GM23248 (cell line): ENCODE results near the gene MYRFL. TPM values are rescaled to one million over a fixed set of nuclear protein-coding genes. Genes with fewer than 3 reads are reported as not detected.

ENCODE experiments used
- DNase-seq: peaks from one replicate; pipeline ENCODE4 v3.0.0-alpha.2; 2015
- H2AFZ ChIP-seq: fragments of 200-600 bp; sonication (generic); 2 replicates; pipeline ENCODE4 v1.6.1; 2016; ENCODE audit warnings: antibody characterized with exemption
- H3F3A ChIP-seq: fragments of 200-600 bp; sonication (generic); 2 replicates; pipeline ENCODE4 v1.6.1; 2016; ENCODE audit warnings: mild to moderate bottlenecking, antibody characterized with exemption, mixed run types; ENCODE audit not compliant: insufficient read depth
- H3K27ac ChIP-seq: fragments of 200-600 bp; sonication (generic); 2 replicates; pipeline ENCODE4 v1.5.1; 2016; ENCODE audit warnings: mild to moderate bottlenecking
- H3K27me3 ChIP-seq: fragments of 200-600 bp; sonication (generic); replicated peaks from 2 replicates; pipeline ENCODE4 v1.6.1; 2016; ENCODE audit warnings: mild to moderate bottlenecking; ENCODE audit not compliant: insufficient read depth
- H3K36me3 ChIP-seq: fragments of 200-600 bp; sonication (generic); 2 replicates; pipeline ENCODE4 v1.6.1; 2016; ENCODE audit warnings: low read depth, mild to moderate bottlenecking
- H3K4me1 ChIP-seq: fragments of 200-600 bp; sonication (generic); 2 replicates; pipeline ENCODE4 v1.6.1; 2016; ENCODE audit warnings: mild to moderate bottlenecking; ENCODE audit not compliant: insufficient read depth
- H3K4me2 ChIP-seq: fragments of 200-600 bp; sonication (generic); one replicate; pipeline ENCODE4 v1.6.1; 2016; ENCODE audit warnings: mild to moderate bottlenecking; ENCODE audit not compliant: unreplicated experiment
- H3K4me3 ChIP-seq: fragments of 200-600 bp; sonication (generic); 2 replicates; pipeline ENCODE4 v1.5.1; 2016; ENCODE audit warnings: mild to moderate bottlenecking
- H3K79me2 ChIP-seq: fragments of 200-600 bp; sonication (generic); 2 replicates; pipeline ENCODE4 v1.6.1; 2016; ENCODE audit warnings: mild to moderate bottlenecking; ENCODE audit not compliant: insufficient read depth
- H3K9ac ChIP-seq: fragments of 200-600 bp; sonication (generic); 2 replicates; pipeline ENCODE4 v1.6.1; 2016; ENCODE audit warnings: mild to moderate bottlenecking
- H3K9me2 ChIP-seq: fragments of 200-600 bp; sonication (generic); 2 replicates; pipeline ENCODE4 v1.6.1; 2016; ENCODE audit warnings: mixed run types, mild to moderate bottlenecking, moderate library complexity; ENCODE audit not compliant: insufficient read depth
- H3K9me3 ChIP-seq: fragments of 200-600 bp; sonication (generic); one replicate; pipeline ENCODE4 v1.6.1; 2017; ENCODE audit warnings: low read depth
- H4K20me1 ChIP-seq: fragments of 200-600 bp; sonication (generic); 2 replicates; pipeline ENCODE4 v1.6.0; 2016; ENCODE audit not compliant: insufficient read depth
- EZH2 ChIP-seq: fragments of 200-600 bp; sonication (generic); IDR thresholded peaks from 2 replicates; pipeline ENCODE4 v1.6.1; 2018; ENCODE audit warnings: antibody characterized with exemption, mild to moderate bottlenecking; ENCODE audit not compliant: insufficient read depth, poor library complexity, severe bottlenecking
- EZH2phosphoT487 ChIP-seq: fragments of 200-600 bp; sonication (generic); IDR thresholded peaks from 2 replicates; pipeline ENCODE4 v1.6.1; 2018; ENCODE audit warnings: antibody characterized with exemption, moderate library complexity, mild to moderate bottlenecking, low read depth; ENCODE audit not compliant: insufficient read depth
- WGBS, 2 experiments: methylation state at CpG; one replicate each; pipeline ENCODE4 v1.1.6; 2015 to 2017; ENCODE audit warnings: low lambda C conversion rate in 2 of 2, low coverage in 1 of 2; ENCODE audit errors: missing lambda C conversion rate in 2 of 2; 5-methylcytosine and 5-hydroxymethylcytosine counted together
- in situ Hi-C: fragments of 300-500 bp; cut with MboI; formaldehyde crosslinking; loops from 2 replicates; pipeline ENCODE4 v1.15.0; 2020
- polyA plus RNA-seq: library from polyadenylated mRNA; unstranded; fragments of >200 nt; fragmentation: Nextera tagmentation; extraction: Ambion mirVana; gene quantifications from 2 replicates; pipeline ENCODE4 v1.2.1, GENCODE V29; 2016
- total RNA-seq: library from RNA; depleted of rRNA; stranded (reverse); fragments of >200 nt; shearing (Covaris generic); gene quantifications from 2 replicates; pipeline ENCODE4 v1.2.3, GENCODE V29; 2014

MYRFL gene
- total and polyA plus RNA-seq, 2 experiments from 2014 or later, result not detected

DNA sequence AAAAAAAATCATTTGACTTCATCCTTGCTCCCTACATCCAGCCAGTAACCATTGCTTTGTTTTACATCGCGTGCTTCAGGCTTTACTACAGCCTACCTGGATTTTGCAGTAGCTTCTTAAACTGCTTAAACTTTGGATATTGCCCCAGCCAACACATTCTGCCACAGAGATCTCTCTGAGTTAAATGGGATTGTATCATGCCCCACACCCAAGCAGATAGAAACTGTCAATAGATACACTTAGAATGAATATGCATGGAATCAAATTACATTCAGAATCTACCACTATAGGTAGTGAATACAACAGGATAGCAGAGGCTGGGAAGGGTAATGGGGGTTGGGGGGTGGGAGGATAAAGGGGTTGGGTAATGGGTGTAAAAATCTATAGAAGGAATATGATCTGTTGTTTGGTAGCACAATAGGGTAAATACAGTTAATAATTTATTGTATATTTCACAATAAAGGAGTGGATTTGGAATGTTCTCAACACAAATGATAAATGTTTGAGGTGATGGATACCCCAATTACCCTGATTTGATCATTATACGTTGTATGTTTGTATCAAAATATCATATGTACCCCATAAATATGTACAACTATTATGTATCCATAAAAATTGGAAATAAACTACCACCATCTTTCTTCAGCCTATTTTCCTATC lies 2.7 kb upstream of the MYRFL start:
- WGBS, 2 experiments, result 77 to 84% methylated on average over 3 of the region's 3 CpGs
- in situ Hi-C loops, result no loop called here
- DNase-seq, result no peak
- no peaks in the 10 kb centered on the region for H3K36me3 ChIP-seq
- no peaks in the 10 kb centered on the region for H3K9me3 ChIP-seq
- TF ChIP-seq EZH2phosphoT487, result no peak
- no peak overlapping the region for H3K4me2 ChIP-seq
- no peak overlapping the region for H2AFZ ChIP-seq
- no peaks in the 10 kb centered on the region for H3K9me2 ChIP-seq
- H4K20me1 ChIP-seq, result no peaks in the 10 kb centered on the region
- no peak overlapping the region for H3K27ac ChIP-seq
- H3K79me2 ChIP-seq, result no peaks in the 10 kb centered on the region
- H3F3A ChIP-seq, result no peaks in the 10 kb centered on the region
- no peaks in the 10 kb centered on the region for H3K27me3 ChIP-seq
- no peak overlapping the region for H3K4me3 ChIP-seq
- no peak overlapping the region for H3K9ac ChIP-seq
- H3K4me1 ChIP-seq, result no peaks in the 10 kb centered on the region; the same call in 1 of the 2 replicates

GRCh38 chr12:69824028-69824427 lies 999 bp upstream of the MYRFL start:
- H3K27me3 ChIP-seq, result 0 out of 2 replicates have a peak, but pooled peaks cover 4% of the 10 kb centered on the region
- no peak overlapping the region for H3K9ac ChIP-seq
- TF ChIP-seq EZH2 (no peak), EZH2phosphoT487 (no peak)
- no peaks in the 10 kb centered on the region for H4K20me1 ChIP-seq
- no peak for DNase-seq
- no peaks in the 10 kb centered on the region for H3K9me3 ChIP-seq
- in situ Hi-C loops, result no loop called here
- no peaks in the 10 kb centered on the region for H3F3A ChIP-seq
- H3K36me3 ChIP-seq, result no peaks in the 10 kb centered on the region
- no peak overlapping the region for H3K4me2 ChIP-seq
- no peak overlapping the region for H2AFZ ChIP-seq
- no peaks in the 10 kb centered on the region for H3K9me2 ChIP-seq
- no peaks in the 10 kb centered on the region; the same call in 1 of the 2 replicates for H3K4me1 ChIP-seq
- H3K4me3 ChIP-seq, result no peak overlapping the region
- H3K27ac ChIP-seq, result no peak overlapping the region
- H3K79me2 ChIP-seq, result no peaks in the 10 kb centered on the region

- WGBS, 2 experiments, result 8 to 12% methylated on average over 5 of the region's 5 CpGs
- H3K4me3 ChIP-seq, result no peak overlapping the region
- in situ Hi-C loops, result no loop called here
- no peak overlapping the region for H3K9ac ChIP-seq
- H3K36me3 ChIP-seq, result no peaks in the 10 kb centered on the region
- H3K9me2 ChIP-seq, result no peaks in the 10 kb centered on the region
- H3K4me2 ChIP-seq, result no peak overlapping the region
- DNase-seq, result no peak
- H3K27ac ChIP-seq, result no peak overlapping the region
- no peaks in the 10 kb centered on the region for H3F3A ChIP-seq
- no peaks in the 10 kb centered on the region for H3K4me1 ChIP-seq
- H3K9me3 ChIP-seq, result no peaks in the 10 kb centered on the region
- no peaks in the 10 kb centered on the region for H3K79me2 ChIP-seq
- no peaks in the 10 kb centered on the region for H4K20me1 ChIP-seq
- TF ChIP-seq EZH2phosphoT487, result no peak
- no peak for TF ChIP-seq EZH2
- H3K27me3 ChIP-seq, result peaks cover 15% of the 10 kb centered on the region
- no peak overlapping the region for H2AFZ ChIP-seq
Observed at GRCh38 chr12:69828897-69829296, 3.9 kb downstream of the MYRFL start.

DNA sequence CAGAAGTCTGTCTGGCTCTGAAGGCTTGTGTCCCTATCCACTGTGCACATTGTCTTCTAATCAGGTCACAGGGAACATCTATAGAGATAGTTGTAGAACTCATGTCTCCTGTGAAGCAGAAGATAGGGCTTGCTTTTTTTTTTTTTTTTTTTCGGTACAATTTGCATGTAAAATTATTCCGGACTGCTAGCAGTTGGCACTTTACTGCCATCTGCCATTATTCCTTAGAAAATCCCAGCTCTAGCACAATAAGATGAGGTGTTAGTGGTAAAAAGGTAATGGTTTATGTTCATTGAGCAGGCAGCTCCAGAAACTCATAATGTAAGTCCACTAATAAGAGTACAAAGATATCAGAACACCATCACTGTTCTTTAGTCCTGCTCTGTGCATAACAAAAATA lies 8.7 kb downstream of the MYRFL start:
- Histone ChIP-seq H3K9ac (no peak overlapping the region), H3K36me3 (no peaks in the 10 kb centered on the region), H3F3A (no peaks in the 10 kb centered on the region), H3K4me2 (no peak overlapping the region), H3K27ac (no peak overlapping the region), H3K79me2 (no peaks in the 10 kb centered on the region), H3K4me1 (no peaks in the 10 kb centered on the region), H2AFZ (no peak overlapping the region), H3K27me3 (peaks cover 21% of the 10 kb centered on the region), H3K4me3 (no peak overlapping the region), H4K20me1 (no peaks in the 10 kb centered on the region), H3K9me3 (no peaks in the 10 kb centered on the region), H3K9me2 (no peaks in the 10 kb centered on the region)
- WGBS, 2 experiments, result 55 to 89% methylated on average over 2 of the region's 2 CpGs
- DNase-seq, result no peak
- TF ChIP-seq EZH2 (no peak), EZH2phosphoT487 (no peak)
- in situ Hi-C loops, result no loop called here

DNA sequence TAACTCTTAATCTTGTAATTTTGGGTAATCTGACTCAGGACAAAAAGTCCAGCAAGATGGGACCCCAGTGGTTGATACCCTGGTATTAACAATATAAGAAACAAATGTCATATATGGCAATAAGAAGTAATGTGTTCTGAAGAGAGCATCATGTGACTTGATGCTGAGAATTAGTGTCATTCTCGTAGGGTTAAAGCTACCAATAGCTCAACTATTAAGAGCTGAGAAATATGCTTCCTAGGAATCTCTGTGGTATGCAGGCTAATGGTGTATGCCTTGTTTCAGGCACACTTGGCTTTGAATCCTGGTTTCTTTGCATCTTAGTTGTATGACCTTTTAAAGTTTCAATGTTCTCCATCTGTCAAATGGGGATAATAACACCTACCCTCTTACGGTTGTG lies 9.1 kb downstream of the MYRFL start:
- 40 to 44% methylated on average over 2 of the region's 2 CpGs for WGBS, 2 experiments

More for the DNA sequence above, 9.1 kb downstream of the MYRFL start:
- Histone ChIP-seq H3K4me1 (no peaks in the 10 kb centered on the region), H3K36me3 (no peaks in the 10 kb centered on the region), H3K9me3 (no peaks in the 10 kb centered on the region), H3K9me2 (no peaks in the 10 kb centered on the region), H3K79me2 (no peaks in the 10 kb centered on the region), H2AFZ (no peak overlapping the region), H3K4me3 (no peak overlapping the region), H3K9ac (no peak overlapping the region), H3F3A (no peaks in the 10 kb centered on the region), H4K20me1 (no peaks in the 10 kb centered on the region), H3K4me2 (no peak overlapping the region), H3K27ac (no peak overlapping the region), H3K27me3 (peaks cover 18% of the 10 kb centered on the region)
- DNase-seq, result no peak
- in situ Hi-C loops, result no loop called here
- TF ChIP-seq EZH2 (no peak), EZH2phosphoT487 (no peak)
